Esophagus squamous epithelium (tissue), 5 donors: Measurements from ENCODE around the gene GRXCR2. TPM values are rescaled to one million over a fixed set of nuclear protein-coding genes. Genes with fewer than 3 reads are reported as not detected.
"Not testable (repeated sequence)": the region's sequence is repeated elsewhere in the genome, so short reads cannot be mapped to it uniquely, and the experiment has no call there.

Experiments used
- DNase-seq: peaks from one replicate; lab custom pipeline; 2025; lab: John Stamatoyannopoulos, UW
- H3K27ac ChIP-seq, 4 donors: fragments of 200-600 bp; sonication (generic); one replicate each; pipeline ENCODE4 v1.5.1; 2016 to 2019; ENCODE audit warnings: mild to moderate bottlenecking in 1 of 4
- H3K27me3 ChIP-seq, 4 donors: fragments of 200-600 bp; sonication (generic); 1 replicate in 3 of 4; 2 replicates in 1 of 4; pipeline versions ENCODE4 v1.5.1 to v1.6.0; 2017 to 2021; ENCODE audit warnings: antibody characterized with exemption in 1 of 4
- H3K36me3 ChIP-seq, 3 donors: fragments of 200-600 bp; sonication (generic); one replicate each; pipeline ENCODE4 v1.5.1; 2016 to 2019
- H3K4me1 ChIP-seq, 3 donors: fragments of 200-600 bp; sonication (generic); one replicate each; pipeline ENCODE4 v1.5.1; 2017 to 2019
- H3K4me3 ChIP-seq, 4 donors: fragments of 200-600 bp; sonication (generic); 1 replicate in 3 of 4; 2 replicates in 1 of 4; pipeline ENCODE4 v1.5.1; 2016 to 2019; ENCODE audit warnings: mild to moderate bottlenecking in 2 of 4, moderate library complexity in 1 of 4
- H3K9me3 ChIP-seq, 3 donors: fragments of 200-600 bp; sonication (generic); one replicate each; pipeline ENCODE4 v1.5.1; 2016 to 2019
- CTCF ChIP-seq, 6 experiments: fragments of 450-650 bp in 4 of 6; fragments of 200-600 bp in 2 of 6; sonication (generic) in 2 of 6; IDR thresholded peaks; one replicate each; pipeline ENCODE4 v1.5.1; 2016 to 2019; ENCODE audit warnings: antibody characterized with exemption in 6 of 6, mild to moderate bottlenecking in 4 of 6, moderate library complexity in 4 of 6
- POLR2A ChIP-seq, 4 donors: fragments of 450-650 bp; IDR thresholded peaks; one replicate each; pipeline ENCODE4 v1.6.1; 2017; ENCODE audit warnings: antibody characterized with exemption in 4 of 4, mild to moderate bottlenecking in 4 of 4, moderate library complexity in 3 of 4
- WGBS, 2 donors: methylation state at CpG; one replicate each; pipeline ENCODE4 v1.1.5; 2018; 5-methylcytosine and 5-hydroxymethylcytosine counted together
- intact Hi-C: fragments of 100-400 bp; cut with DNase I; formaldehyde crosslinking; loops from one replicate; pipeline ENCODE4 v1.15.0; 2022
- total RNA-seq, 4 donors: library from RNA; depleted of rRNA; stranded (reverse); fragments of >200 nt; gene quantifications; one replicate each; pipeline ENCODE4 v1.1.0, GENCODE V29; 2016
- donor health status: DM: yes; HTN: yes; CAD: no.

Gene GRXCR2
- total RNA-seq, 4 donors from 2014 or later, result not detected

DNA sequence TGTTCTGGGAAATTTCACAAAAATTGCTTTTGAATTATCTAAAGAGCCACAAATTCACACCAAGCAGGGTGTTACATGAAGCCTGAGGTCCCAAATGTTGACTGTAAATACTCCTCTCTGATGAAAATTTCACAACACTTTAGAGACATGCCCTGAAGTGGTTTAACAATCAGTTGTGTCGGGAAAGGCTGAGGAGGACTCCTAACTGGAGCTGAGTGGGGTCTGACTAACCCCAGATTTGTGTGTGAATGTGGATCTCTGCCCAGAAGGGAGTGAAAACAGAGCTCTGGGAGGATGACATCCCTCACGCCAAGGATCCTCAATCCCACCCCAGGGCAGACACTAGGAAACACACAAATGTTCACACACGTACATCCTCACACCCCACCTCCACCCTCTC, 31.1 kb upstream of the GRXCR2 start:
- no peak for DNase-seq
- intact Hi-C loops, result no loop called here
- H3K9me3 ChIP-seq, result no peaks in the 10 kb centered on the region
- H3K36me3 ChIP-seq, result no peaks in the 10 kb centered on the region
- 52 to 86% methylated on average over 3 of the region's 3 CpGs for WGBS, 2 donors
- H3K4me3 ChIP-seq, result no peak overlapping the region
- H3K27me3 ChIP-seq, result no peaks in the 10 kb centered on the region
- H3K4me1 ChIP-seq, result no peaks in the 10 kb centered on the region
- no peak overlapping the region for H3K27ac ChIP-seq
- TF ChIP-seq CTCF (IDR thresholded peaks at IDR 0.05), result no peak
- no peak for TF ChIP-seq POLR2A (IDR thresholded peaks at IDR 0.05)

DNA sequence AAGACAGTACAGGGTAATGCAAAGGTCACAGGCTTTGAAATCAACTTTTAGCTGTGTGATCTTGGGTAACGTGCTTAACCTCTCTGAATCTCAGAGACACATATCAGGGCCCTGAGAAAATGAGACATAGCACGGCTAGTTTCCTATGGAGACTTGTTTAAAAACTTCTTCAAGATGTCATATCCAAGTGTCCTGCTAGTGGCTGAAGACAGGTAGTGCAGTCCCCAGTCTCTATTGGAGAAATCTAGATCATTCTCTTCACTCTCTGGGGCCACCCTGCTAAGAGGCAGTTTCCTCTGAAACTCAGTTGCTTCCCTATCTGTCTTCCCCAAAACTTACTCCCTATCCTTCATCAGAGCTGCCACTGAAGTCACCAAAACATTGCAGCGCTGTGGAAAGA, 30.3 kb upstream of the GRXCR2 start:
- 84 to 86% methylated on average over 3 of the region's 3 CpGs for WGBS, 2 donors
- intact Hi-C loops, result no loop called here

DNA sequence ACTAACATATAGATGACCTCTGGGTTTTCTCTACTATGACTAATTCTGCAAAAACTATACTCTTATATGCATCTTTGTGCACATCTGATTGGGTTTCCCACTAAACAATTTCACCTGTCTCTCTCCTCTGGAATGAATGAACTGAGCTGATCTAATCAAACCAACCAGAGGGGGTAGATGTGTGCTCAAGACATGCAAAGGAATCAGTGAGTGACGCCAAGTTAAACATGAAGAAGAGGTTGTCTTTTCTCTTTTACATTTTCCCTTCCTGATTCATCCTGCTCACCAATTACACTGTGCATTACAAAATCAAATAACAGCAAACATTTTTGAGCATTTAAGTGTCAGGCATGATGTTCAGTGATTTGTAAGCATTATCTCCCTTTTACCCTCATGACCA, 29.6 kb upstream of the GRXCR2 start:
- TF ChIP-seq CTCF (IDR thresholded peaks at IDR 0.05) (no peak), POLR2A (IDR thresholded peaks at IDR 0.05) (no peak)
- Histone ChIP-seq H3K4me1 (no peaks in the 10 kb centered on the region), H3K9me3 (no peaks in the 10 kb centered on the region), H3K36me3 (no peaks in the 10 kb centered on the region), H3K27me3 (no peaks in the 10 kb centered on the region), H3K4me3 (no peak overlapping the region), H3K27ac (no peak overlapping the region)
- DNase-seq, result no peak
- 70 to 83% methylated on average over 1 of the region's 1 CpG for WGBS, 2 donors
- intact Hi-C loops, result no loop called here

More for the DNA sequence above, 30.3 kb upstream of the GRXCR2 start:
- Histone ChIP-seq H3K4me3 (no peak overlapping the region), H3K9me3 (no peaks in the 10 kb centered on the region), H3K4me1 (no peaks in the 10 kb centered on the region), H3K36me3 (no peaks in the 10 kb centered on the region), H3K27ac (no peak overlapping the region), H3K27me3 (no peaks in the 10 kb centered on the region)
- TF ChIP-seq POLR2A (IDR thresholded peaks at IDR 0.05), result no peak
- peak in 5 of 6 experiments; percentile 16 to 42 (median 27) for TF ChIP-seq CTCF (IDR thresholded peaks at IDR 0.05)
- no peak for DNase-seq

DNA sequence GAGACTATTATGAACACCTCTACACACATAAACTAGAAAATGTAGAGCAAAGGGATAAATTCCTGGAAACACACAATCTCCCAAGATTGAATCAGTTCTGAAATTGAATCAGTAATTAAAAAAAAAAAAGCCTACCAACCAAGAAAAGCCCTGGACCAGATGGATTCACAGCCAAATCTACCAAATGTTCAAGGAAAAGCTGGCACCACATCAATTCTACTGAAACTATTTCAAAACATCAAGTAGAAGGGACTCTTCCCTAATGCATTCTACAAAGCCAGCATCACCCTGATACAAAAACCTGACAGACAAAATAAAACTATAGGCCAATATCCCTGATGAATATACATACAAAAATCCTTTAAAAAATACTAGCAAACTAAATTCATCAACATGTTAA, 25.4 kb upstream of the GRXCR2 start:
- Histone ChIP-seq H3K4me3 (no peak overlapping the region), H3K4me1 (no peaks in the 10 kb centered on the region), H3K27ac (no peak overlapping the region), H3K27me3 (no peaks in the 10 kb centered on the region), H3K9me3 (no peaks in the 10 kb centered on the region), H3K36me3 (no peaks in the 10 kb centered on the region)
- intact Hi-C loops, result no loop called here
- TF ChIP-seq CTCF (IDR thresholded peaks at IDR 0.05), result no peak
- TF ChIP-seq POLR2A (IDR thresholded peaks at IDR 0.05), result no peak
- DNase-seq, result no peak

DNA sequence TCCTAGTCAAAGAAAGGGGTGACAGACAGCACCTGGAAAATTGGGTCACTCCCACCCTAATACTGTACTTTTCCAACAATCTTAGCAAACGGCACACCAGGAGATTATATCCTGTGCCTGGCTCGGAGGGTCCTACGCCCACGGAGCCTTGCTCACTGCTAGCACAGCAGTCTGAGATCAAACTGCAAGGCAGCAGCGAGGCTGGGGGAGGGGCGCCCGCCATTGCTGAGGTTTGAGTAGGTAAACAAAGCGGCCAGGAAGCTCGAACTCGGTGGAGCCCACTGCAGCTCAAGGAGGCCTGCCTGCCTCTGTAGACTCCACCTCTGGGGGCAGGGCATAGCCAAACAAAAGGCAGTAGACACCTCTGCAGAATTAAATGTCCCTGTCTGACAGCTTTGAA, 18.6 kb upstream of the GRXCR2 start:
- intact Hi-C loops, H3K9me3 ChIP-seq, H3K27me3 ChIP-seq, H3K27ac ChIP-seq, DNase-seq, H3K4me3 ChIP-seq, H3K4me1 ChIP-seq, H3K36me3 ChIP-seq: not testable (repeated sequence)
- 73 to 88% methylated on average over 2 to 5 of the region's 10 CpGs for WGBS, 2 donors

- Histone ChIP-seq H3K27ac (no peak overlapping the region), H3K36me3 (no peaks in the 10 kb centered on the region), H3K27me3 (no peaks in the 10 kb centered on the region), H3K9me3 (peaks cover 0 to 9% (median 6%) of the 10 kb centered on the region in 3 donors), H3K4me1 (no peaks in the 10 kb centered on the region), H3K4me3 (no peak overlapping the region)
- WGBS, 2 donors, result 82 to 89% methylated on average over 2 of the region's 2 CpGs
- intact Hi-C loops, result no loop called here
- DNase-seq, result no peak
- no peak for TF ChIP-seq POLR2A (IDR thresholded peaks at IDR 0.05)
- no peak for TF ChIP-seq CTCF (IDR thresholded peaks at IDR 0.05)
These were observed 16.8 kb upstream of the GRXCR2 start for GRCh38 chr5:145889611-145890010.
